Measurements from ENCODE around the gene PTPRC.

GRCh38 chr1:198630863-198631262 is 8.0 kb upstream of the PTPRC start:
- no peak for TF ChIP-seq POLR2A (IDR thresholded peaks at IDR 0.05; ENCODE audit: extremely low read depth, insufficient read length)
- no peak for TF ChIP-seq CTCF (IDR thresholded peaks at IDR 0.05; ENCODE audit: low read depth, low read length)

All from NB4 (cell line).